ENCODE data around the gene GATA1. TPM values are rescaled to one million over a fixed set of nuclear protein-coding genes. Genes with fewer than 3 reads are reported as not detected.

GATA1 gene
- total RNA-seq, 4 donors from 2014 or later = not detected

GRCh38 chrX:48787505-48788443 lies 1.4 kb downstream of the GATA1 start:
- Histone ChIP-seq H3K36me3 (no peaks in the 10 kb centered on the region), H3K27me3 (no peaks in the 10 kb centered on the region), H3K27ac (no peak overlapping the region), H3K4me1 (no peaks in the 10 kb centered on the region), H3K9me3 (no peaks in the 10 kb centered on the region), H3K4me3 (no peak overlapping the region)
- no peak for DNase-seq
- 61 to 64% methylated on average over 5 to 17 of the region's 17 CpGs for WGBS, 2 donors (ENCODE audit: low coverage in 1 of 2)
- in situ Hi-C loops (cut with MboI; ENCODE audit: low pct_ligation_motif_present in 1 of 4, low pct_unique_long_range_greater_than_20kb in 1 of 4, low sequenced_read_pairs in 3 of 4) = no loop called here
- no peak for TF ChIP-seq EP300 (IDR thresholded peaks at IDR 0.05; ENCODE audit: low read depth)
- no peak for TF ChIP-seq POLR2A (IDR thresholded peaks at IDR 0.05)
- no peak for TF ChIP-seq POLR2AphosphoS5 (IDR thresholded peaks at IDR 0.05)
- no peak for TF ChIP-seq CTCF (IDR thresholded peaks at IDR 0.05)
- intact Hi-C loops (cut with DNase I; ENCODE audit: low total_unique reads) = no loop called here

GRCh38 chrX:48789366-48790220 lies 3.2 kb downstream of the GATA1 start:
- in situ Hi-C loops (cut with MboI; ENCODE audit: low pct_ligation_motif_present in 1 of 4, low pct_unique_long_range_greater_than_20kb in 1 of 4, low sequenced_read_pairs in 3 of 4) = no loop called here
- Histone ChIP-seq H3K4me3 (no peak overlapping the region), H3K4me1 (no peaks in the 10 kb centered on the region), H3K27ac (no peak overlapping the region), H3K36me3 (no peaks in the 10 kb centered on the region), H3K27me3 (no peaks in the 10 kb centered on the region), H3K9me3 (no peaks in the 10 kb centered on the region)
- 69% methylated on average over 7 of the region's 7 CpGs; no CpG with 5 or more reads in 1 of the 2 donors for WGBS, 2 donors (ENCODE audit: low coverage in 1 of 2)
- intact Hi-C loops (cut with DNase I; ENCODE audit: low total_unique reads) = no loop called here
- no peak for TF ChIP-seq POLR2AphosphoS5 (IDR thresholded peaks at IDR 0.05)
- no peak for DNase-seq

- H3K9me3 ChIP-seq = no peaks in the 10 kb centered on the region
- H3K36me3 ChIP-seq = no peaks in the 10 kb centered on the region
- intact Hi-C loops (cut with DNase I; ENCODE audit: low total_unique reads) = no loop called here
- no peaks in the 10 kb centered on the region for H3K27me3 ChIP-seq
- DNase-seq = no peak
- in situ Hi-C loops (cut with MboI; ENCODE audit: low pct_ligation_motif_present in 1 of 4, low pct_unique_long_range_greater_than_20kb in 1 of 4, low sequenced_read_pairs in 3 of 4) = no loop called here
- TF ChIP-seq EP300 (IDR thresholded peaks at IDR 0.05; ENCODE audit: low read depth) (no peak), POLR2A (IDR thresholded peaks at IDR 0.05) (no peak), CTCF (IDR thresholded peaks at IDR 0.05) (no peak), POLR2AphosphoS5 (IDR thresholded peaks at IDR 0.05) (no peak)
- WGBS, 2 donors (ENCODE audit: low coverage in 1 of 2) = 56 to 70% methylated on average over 5 of the region's 5 CpGs
- no peaks in the 10 kb centered on the region for H3K4me1 ChIP-seq
- H3K27ac ChIP-seq = no peak overlapping the region
- no peak overlapping the region for H3K4me3 ChIP-seq
These were observed 4.1 kb downstream of the GATA1 start for GRCh38 chrX:48790477-48790876.

- no peak for TF ChIP-seq POLR2A (IDR thresholded peaks at IDR 0.05)
- no peak for TF ChIP-seq EP300 (IDR thresholded peaks at IDR 0.05; ENCODE audit: low read depth)
- TF ChIP-seq POLR2AphosphoS5 (IDR thresholded peaks at IDR 0.05) = no peak
- no peak for DNase-seq
- Histone ChIP-seq H3K9me3 (no peaks in the 10 kb centered on the region), H3K4me1 (no peaks in the 10 kb centered on the region), H3K27me3 (no peaks in the 10 kb centered on the region), H3K36me3 (no peaks in the 10 kb centered on the region), H3K4me3 (no peak overlapping the region), H3K27ac (no peak overlapping the region)
- in situ Hi-C loops (cut with MboI; ENCODE audit: low pct_ligation_motif_present in 1 of 4, low pct_unique_long_range_greater_than_20kb in 1 of 4, low sequenced_read_pairs in 3 of 4) = no loop called here
- intact Hi-C loops (cut with DNase I; ENCODE audit: low total_unique reads) = no loop called here
- 85% methylated on average over 11 of the region's 11 CpGs; no CpG with 5 or more reads in 1 of the 2 donors for WGBS, 2 donors (ENCODE audit: low coverage in 1 of 2)
These were observed 4.9 kb downstream of the GATA1 start for GRCh38 chrX:48791063-48791820.

Data from transverse colon (tissue), 4 donors.